Stimulated activated CD4-positive, alpha-beta T cell treated with anti-CD3 and anti-CD28 coated beads, TNF-alpha, amount 100 ng/mL, for 48 hours (primary cell): ENCODE data around the gene PAX1.
A peak's percentile ranks its signal among the peaks of the same experiment; 100 is the strongest.

Source experiments
- DNase-seq, 3 donors: peaks; one replicate each; pipeline ENCODE4 v3.0.0-alpha.2; 2020; ENCODE audit warnings: low read depth in 3 of 3

PAX1 gene

GRCh38 chr20:21725892-21726291 is 20.4 kb downstream of the PAX1 start:
- DNase-seq: no peak

GRCh38 chr20:21729316-21729715 is 23.9 kb downstream of the PAX1 start:
- DNase-seq: no peak

GRCh38 chr20:21739161-21739560 is 33.7 kb downstream of the PAX1 start:
- DNase-seq: no peak

- DNase-seq: no peak
Measured at GRCh38 chr20:21739682-21740081, 34.2 kb downstream of the PAX1 start.

- no peak for DNase-seq
Measured at GRCh38 chr20:21741266-21741665, 35.8 kb downstream of the PAX1 start.

GRCh38 chr20:21762646-21763045 is 57.2 kb downstream of the PAX1 start:
- DNase-seq: no peak

- no peak for DNase-seq
Measured at GRCh38 chr20:21767200-21767738, 61.8 kb downstream of the PAX1 start.

GRCh38 chr20:21767739-21768223 is 62.3 kb downstream of the PAX1 start:
- peak in 1 of 3 donors; percentile 2 for DNase-seq
